ENCODE measurements around the gene INPP5D.

- TF ChIP-seq CTCF (IDR thresholded peaks at IDR 0.05; ENCODE audit: insufficient read depth, low read length, poor library complexity, severe bottlenecking) (no peak), EZH2phosphoT487 (conservative IDR thresholded peaks at IDR 0.05; ENCODE audit: low read length) (no peak)
Observed at GRCh38 chr2:233058717-233059546, 1.2 kb upstream of the INPP5D start.

All from SU-DHL-6 (cell line).